ENCODE data around the gene GXYLT2.

DNA sequence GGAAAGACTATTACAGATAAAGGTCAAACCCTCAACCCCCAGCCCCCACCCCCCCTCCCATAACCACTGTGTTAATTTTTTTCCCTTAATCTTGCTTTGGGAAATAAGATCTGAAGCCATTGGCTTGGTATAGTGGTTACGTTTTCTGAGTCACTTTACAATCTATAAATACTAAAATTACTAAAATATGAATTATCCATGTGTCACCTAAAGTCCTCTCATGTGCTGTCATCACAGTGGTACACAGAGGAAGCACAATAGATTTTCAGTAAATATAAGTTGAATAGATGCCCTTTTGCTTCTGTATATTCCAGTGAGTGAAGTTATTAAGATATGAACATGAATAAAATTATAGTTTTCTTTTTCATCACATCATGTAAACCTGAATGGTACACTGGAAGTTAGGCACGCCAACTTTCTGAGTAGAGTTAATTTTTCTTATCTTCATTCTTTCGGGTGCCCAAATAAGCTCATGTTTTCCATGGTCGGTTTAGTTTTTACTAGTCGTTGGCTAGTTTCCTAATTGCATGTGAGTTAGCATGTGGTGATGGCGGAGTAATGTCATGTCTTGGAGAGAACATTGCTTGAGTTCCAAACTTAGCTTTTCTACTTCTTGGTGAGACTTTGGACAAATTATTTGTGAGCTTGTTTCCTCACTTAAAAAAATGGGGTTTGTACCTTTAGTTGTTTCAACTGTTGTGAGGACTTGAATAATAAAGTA is 120.3 kb downstream of the GXYLT2 start:
- TF ChIP-seq, protein P1, sequence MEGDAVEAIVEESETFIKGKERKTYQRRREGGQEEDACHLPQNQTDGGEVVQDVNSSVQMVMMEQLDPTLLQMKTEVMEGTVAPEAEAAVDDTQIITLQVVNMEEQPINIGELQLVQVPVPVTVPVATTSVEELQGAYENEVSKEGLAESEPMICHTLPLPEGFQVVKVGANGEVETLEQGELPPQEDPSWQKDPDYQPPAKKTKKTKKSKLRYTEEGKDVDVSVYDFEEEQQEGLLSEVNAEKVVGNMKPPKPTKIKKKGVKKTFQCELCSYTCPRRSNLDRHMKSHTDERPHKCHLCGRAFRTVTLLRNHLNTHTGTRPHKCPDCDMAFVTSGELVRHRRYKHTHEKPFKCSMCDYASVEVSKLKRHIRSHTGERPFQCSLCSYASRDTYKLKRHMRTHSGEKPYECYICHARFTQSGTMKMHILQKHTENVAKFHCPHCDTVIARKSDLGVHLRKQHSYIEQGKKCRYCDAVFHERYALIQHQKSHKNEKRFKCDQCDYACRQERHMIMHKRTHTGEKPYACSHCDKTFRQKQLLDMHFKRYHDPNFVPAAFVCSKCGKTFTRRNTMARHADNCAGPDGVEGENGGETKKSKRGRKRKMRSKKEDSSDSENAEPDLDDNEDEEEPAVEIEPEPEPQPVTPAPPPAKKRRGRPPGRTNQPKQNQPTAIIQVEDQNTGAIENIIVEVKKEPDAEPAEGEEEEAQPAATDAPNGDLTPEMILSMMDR (conservative IDR thresholded peaks at IDR 0.05; ENCODE audit: low read depth in 2 of 2) = no peak
- TF ChIP-seq POLR2AphosphoS5 (IDR thresholded peaks at IDR 0.05; ENCODE audit: low read depth) = no peak
- no peak for TF ChIP-seq EZH2 (IDR thresholded peaks at IDR 0.05; ENCODE audit: low read depth, unreplicated experiment)
- TF ChIP-seq, protein P2, sequence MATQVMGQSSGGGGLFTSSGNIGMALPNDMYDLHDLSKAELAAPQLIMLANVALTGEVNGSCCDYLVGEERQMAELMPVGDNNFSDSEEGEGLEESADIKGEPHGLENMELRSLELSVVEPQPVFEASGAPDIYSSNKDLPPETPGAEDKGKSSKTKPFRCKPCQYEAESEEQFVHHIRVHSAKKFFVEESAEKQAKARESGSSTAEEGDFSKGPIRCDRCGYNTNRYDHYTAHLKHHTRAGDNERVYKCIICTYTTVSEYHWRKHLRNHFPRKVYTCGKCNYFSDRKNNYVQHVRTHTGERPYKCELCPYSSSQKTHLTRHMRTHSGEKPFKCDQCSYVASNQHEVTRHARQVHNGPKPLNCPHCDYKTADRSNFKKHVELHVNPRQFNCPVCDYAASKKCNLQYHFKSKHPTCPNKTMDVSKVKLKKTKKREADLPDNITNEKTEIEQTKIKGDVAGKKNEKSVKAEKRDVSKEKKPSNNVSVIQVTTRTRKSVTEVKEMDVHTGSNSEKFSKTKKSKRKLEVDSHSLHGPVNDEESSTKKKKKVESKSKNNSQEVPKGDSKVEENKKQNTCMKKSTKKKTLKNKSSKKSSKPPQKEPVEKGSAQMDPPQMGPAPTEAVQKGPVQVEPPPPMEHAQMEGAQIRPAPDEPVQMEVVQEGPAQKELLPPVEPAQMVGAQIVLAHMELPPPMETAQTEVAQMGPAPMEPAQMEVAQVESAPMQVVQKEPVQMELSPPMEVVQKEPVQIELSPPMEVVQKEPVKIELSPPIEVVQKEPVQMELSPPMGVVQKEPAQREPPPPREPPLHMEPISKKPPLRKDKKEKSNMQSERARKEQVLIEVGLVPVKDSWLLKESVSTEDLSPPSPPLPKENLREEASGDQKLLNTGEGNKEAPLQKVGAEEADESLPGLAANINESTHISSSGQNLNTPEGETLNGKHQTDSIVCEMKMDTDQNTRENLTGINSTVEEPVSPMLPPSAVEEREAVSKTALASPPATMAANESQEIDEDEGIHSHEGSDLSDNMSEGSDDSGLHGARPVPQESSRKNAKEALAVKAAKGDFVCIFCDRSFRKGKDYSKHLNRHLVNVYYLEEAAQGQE (IDR thresholded peaks at IDR 0.05; ENCODE audit: unreplicated experiment) = no peak
- no peak for TF ChIP-seq JUNB (IDR thresholded peaks at IDR 0.05; ENCODE audit: unreplicated experiment)
- no peak for TF ChIP-seq EZH2phosphoT487 (IDR thresholded peaks at IDR 0.05; ENCODE audit: unreplicated experiment)
- TF ChIP-seq CREB1 (CRISPR knock-in tag; IDR thresholded peaks at IDR 0.05; ENCODE audit: low read depth) = no peak
- TF ChIP-seq, protein P3, sequence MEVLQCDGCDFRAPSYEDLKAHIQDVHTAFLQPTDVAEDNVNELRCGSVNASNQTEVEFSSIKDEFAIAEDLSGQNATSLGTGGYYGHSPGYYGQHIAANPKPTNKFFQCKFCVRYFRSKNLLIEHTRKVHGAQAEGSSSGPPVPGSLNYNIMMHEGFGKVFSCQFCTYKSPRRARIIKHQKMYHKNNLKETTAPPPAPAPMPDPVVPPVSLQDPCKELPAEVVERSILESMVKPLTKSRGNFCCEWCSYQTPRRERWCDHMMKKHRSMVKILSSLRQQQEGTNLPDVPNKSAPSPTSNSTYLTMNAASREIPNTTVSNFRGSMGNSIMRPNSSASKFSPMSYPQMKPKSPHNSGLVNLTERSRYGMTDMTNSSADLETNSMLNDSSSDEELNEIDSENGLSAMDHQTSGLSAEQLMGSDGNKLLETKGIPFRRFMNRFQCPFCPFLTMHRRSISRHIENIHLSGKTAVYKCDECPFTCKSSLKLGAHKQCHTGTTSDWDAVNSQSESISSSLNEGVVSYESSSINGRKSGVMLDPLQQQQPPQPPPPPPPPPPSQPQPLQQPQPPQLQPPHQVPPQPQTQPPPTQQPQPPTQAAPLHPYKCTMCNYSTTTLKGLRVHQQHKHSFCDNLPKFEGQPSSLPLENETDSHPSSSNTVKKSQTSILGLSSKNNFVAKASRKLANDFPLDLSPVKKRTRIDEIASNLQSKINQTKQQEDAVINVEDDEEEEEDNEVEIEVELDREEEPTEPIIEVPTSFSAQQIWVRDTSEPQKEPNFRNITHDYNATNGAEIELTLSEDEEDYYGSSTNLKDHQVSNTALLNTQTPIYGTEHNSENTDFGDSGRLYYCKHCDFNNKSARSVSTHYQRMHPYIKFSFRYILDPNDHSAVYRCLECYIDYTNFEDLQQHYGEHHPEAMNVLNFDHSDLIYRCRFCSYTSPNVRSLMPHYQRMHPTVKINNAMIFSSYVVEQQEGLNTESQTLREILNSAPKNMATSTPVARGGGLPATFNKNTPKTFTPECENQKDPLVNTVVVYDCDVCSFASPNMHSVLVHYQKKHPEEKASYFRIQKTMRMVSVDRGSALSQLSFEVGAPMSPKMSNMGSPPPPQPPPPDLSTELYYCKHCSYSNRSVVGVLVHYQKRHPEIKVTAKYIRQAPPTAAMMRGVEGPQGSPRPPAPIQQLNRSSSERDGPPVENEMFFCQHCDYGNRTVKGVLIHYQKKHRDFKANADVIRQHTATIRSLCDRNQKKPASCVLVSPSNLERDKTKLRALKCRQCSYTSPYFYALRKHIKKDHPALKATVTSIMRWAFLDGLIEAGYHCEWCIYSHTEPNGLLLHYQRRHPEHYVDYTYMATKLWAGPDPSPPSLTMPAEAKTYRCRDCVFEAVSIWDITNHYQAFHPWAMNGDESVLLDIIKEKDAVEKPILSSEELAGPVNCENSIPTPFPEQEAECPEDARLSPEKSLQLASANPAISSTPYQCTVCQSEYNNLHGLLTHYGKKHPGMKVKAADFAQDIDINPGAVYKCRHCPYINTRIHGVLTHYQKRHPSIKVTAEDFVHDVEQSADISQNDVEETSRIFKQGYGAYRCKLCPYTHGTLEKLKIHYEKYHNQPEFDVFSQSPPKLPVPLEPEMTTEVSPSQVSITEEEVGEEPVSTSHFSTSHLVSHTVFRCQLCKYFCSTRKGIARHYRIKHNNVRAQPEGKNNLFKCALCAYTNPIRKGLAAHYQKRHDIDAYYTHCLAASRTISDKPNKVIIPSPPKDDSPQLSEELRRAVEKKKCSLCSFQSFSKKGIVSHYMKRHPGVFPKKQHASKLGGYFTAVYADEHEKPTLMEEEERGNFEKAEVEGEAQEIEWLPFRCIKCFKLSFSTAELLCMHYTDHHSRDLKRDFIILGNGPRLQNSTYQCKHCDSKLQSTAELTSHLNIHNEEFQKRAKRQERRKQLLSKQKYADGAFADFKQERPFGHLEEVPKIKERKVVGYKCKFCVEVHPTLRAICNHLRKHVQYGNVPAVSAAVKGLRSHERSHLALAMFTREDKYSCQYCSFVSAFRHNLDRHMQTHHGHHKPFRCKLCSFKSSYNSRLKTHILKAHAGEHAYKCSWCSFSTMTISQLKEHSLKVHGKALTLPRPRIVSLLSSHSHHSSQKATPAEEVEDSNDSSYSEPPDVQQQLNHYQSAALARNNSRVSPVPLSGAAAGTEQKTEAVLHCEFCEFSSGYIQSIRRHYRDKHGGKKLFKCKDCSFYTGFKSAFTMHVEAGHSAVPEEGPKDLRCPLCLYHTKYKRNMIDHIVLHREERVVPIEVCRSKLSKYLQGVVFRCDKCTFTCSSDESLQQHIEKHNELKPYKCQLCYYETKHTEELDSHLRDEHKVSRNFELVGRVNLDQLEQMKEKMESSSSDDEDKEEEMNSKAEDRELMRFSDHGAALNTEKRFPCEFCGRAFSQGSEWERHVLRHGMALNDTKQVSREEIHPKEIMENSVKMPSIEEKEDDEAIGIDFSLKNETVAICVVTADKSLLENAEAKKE (CRISPR knock-in tag; IDR thresholded peaks at IDR 0.05) = no peak
- no peak for TF ChIP-seq ZNF114 (CRISPR knock-in tag; IDR thresholded peaks at IDR 0.05)
- TF ChIP-seq NANOG (IDR thresholded peaks at IDR 0.05; ENCODE audit: borderline replicate concordance) = no peak
- TF ChIP-seq, protein P4, sequence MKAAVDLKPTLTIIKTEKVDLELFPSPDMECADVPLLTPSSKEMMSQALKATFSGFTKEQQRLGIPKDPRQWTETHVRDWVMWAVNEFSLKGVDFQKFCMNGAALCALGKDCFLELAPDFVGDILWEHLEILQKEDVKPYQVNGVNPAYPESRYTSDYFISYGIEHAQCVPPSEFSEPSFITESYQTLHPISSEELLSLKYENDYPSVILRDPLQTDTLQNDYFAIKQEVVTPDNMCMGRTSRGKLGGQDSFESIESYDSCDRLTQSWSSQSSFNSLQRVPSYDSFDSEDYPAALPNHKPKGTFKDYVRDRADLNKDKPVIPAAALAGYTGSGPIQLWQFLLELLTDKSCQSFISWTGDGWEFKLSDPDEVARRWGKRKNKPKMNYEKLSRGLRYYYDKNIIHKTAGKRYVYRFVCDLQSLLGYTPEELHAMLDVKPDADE (IDR thresholded peaks at IDR 0.05) = no peak

All from GM23338 (cell line).